VCaP (cell line): ENCODE results near the gene SMC4.

ENCODE experiments used
- H3K27ac ChIP-seq: fragments of 450-650 bp; 2 replicates; pipeline ENCODE4 v1.5.1; 2017
- TF ChIP-seq, protein P1 (sequence below): fragments of 450-650 bp; conservative IDR thresholded peaks from 2 replicates; pipeline ENCODE4 v1.5.1; 2017; ENCODE audit warnings: mild to moderate bottlenecking, moderate library complexity

The SMC4 gene

GRCh38 chr3:160447544-160447943, 48.1 kb downstream of the SMC4 start:
- TF ChIP-seq, protein P1, sequence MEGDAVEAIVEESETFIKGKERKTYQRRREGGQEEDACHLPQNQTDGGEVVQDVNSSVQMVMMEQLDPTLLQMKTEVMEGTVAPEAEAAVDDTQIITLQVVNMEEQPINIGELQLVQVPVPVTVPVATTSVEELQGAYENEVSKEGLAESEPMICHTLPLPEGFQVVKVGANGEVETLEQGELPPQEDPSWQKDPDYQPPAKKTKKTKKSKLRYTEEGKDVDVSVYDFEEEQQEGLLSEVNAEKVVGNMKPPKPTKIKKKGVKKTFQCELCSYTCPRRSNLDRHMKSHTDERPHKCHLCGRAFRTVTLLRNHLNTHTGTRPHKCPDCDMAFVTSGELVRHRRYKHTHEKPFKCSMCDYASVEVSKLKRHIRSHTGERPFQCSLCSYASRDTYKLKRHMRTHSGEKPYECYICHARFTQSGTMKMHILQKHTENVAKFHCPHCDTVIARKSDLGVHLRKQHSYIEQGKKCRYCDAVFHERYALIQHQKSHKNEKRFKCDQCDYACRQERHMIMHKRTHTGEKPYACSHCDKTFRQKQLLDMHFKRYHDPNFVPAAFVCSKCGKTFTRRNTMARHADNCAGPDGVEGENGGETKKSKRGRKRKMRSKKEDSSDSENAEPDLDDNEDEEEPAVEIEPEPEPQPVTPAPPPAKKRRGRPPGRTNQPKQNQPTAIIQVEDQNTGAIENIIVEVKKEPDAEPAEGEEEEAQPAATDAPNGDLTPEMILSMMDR, result no peak

GRCh38 chr3:160448845-160449635, 49.6 kb downstream of the SMC4 start:
- TF ChIP-seq, protein P1, result no peak
- peak overlapping the region; percentile 88 for H3K27ac ChIP-seq

More at GRCh38 chr3:160447544-160447943, 48.1 kb downstream of the SMC4 start:
- H3K27ac ChIP-seq, result peak overlapping the region; percentile 88; the same call in 1 of the 2 replicates

DNA sequence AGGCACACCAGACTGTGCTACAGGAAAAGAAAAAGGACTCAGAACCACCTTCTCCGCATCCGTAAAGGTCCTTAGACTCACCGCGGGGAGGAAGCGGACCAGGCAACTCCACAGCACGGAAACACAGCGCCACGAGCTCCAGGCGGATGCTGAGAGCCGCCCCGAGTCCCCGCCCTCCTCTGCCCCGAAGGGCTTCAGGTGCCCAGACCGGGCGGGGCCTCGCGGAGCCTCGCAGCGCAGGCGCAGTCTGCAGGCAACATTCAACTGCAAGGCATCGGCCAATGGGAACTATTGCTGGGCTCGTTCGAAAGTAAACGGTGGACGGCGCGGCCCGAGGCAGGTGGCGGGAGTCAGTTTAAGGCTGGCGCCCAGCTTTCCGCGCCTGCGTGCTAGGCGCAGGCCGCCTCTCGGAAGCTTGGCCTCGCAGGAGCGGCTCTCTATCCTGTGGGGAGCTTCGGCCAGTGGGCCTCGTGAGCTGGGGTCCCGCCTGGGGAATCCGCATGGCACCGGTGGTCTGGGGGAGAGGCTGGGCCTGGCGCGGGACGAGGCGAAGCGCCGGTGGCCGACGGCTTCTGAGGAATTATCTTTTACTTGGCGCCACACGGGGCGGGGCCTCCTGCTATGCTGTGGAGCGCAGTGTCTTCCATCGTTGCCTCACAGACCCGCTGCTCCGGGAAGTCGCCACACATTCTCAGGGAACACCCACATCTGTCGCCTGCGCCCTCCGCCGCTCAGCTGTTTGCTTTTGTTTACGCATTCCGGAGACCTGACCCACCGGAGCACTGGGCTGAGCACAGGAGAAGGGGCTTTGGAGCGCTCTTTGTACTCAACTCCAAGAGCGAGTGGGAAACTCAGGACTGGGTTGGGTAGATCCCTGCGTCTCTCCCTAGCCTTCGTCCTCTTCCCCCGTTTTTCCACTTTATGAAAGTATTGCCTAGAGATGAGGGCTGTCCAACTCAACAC, 50.5 kb downstream of the SMC4 start, which contains the start of gene TRIM59:
Gene TRIM59 (minus strand): TSS at position 151 of the 963 bp plus-strand sequence. CDS start 10,603 bp downstream, outside the sequence.
- TF ChIP-seq, protein P1, result 0 out of 2 replicates have a peak, but pooled peaks have one; percentile 6
- H3K27ac ChIP-seq, result peak within 1 kb of the TSS; percentile 88

DNA sequence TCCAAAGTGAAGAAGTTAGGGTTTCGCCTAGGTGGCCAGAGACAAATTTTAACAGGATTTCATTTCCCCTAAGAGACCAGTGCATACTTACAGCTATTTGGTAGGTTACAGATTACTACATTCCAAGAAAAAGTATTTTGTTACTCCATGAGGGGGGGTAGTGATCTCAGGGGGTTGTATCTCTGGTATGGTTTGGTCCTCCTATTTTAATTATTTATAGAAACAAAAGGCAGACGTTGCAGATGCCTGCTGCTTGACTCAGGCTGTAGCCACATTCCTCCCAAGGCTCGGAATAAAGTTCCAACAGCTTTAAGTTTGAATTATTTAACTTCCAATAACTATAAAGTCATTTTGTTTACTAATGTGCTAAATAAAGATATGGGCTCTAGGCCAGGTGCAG, 51.4 kb downstream of the SMC4 start:
- H3K27ac ChIP-seq, result peak overlapping the region; percentile 88
- TF ChIP-seq, protein P1, result no peak

- TF ChIP-seq, protein P1, result no peak
- H3K27ac ChIP-seq, result peak overlapping the region; percentile 88
Observed at GRCh38 chr3:160451602-160452001, 52.2 kb downstream of the SMC4 start.

GRCh38 chr3:160452251-160452650, 52.8 kb downstream of the SMC4 start:
- peak overlapping the region; percentile 88; the same call in 1 of the 2 replicates for H3K27ac ChIP-seq

- TF ChIP-seq, protein P1, result no peak
- H3K27ac ChIP-seq, result no peak overlapping the region; the same call in 1 of the 2 replicates
Observed at GRCh38 chr3:160454995-160455394, 55.5 kb downstream of the SMC4 start.
